NCI-H446 (cell line): ENCODE measurements around the gene DND1.
"Not testable (repeated sequence)": the region's sequence is repeated elsewhere in the genome, so short reads cannot be mapped to it uniquely, and the experiment has no call there.

Experiments used
- DNase-seq, 2 experiments: peaks; one replicate each; lab custom pipeline; 2025; lab: John Stamatoyannopoulos, UW

Gene DND1

DNA sequence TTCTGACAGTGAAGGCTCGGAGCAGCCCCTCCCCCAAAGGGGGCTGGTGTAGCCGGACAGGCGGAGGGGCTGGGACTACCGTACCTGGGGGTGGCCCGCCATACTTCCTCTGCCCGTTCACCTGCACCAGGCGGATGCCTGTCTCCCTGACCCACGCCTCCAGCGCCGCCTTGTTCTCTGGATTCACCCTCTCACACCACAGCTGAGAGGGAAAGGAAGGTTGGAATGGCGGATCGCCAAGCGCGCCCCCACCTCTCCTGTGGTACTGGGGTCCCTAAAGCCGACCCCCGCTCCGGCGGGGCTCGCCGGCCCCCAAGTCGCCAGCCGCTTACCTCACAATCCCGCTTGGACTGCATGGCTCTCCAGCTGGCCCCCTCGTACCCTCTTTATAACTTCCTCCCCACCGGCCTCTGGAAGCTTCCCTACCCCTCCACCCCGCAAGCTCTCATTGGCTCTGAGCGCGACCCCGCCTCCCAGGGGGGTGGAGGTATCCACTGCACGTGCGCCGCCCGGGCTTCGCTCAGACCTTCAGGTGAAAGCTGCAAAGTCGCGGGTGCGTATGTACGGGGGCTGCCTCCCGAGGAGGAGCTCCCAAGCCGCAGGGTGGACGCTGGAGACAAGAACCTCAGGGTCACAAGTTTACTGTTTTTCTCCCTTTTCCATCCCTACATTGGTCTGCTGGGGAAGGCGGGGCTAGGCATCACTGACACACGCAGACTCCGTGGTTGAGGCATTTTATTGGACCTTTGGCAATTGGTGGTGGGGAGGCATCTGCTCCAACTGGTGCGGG is at the start of gene DND1:
DND1 (minus strand) TSS at position 390 of the 790 bp plus-strand sequence; CDS start at position 356, 34 bp downstream.
- DNase-seq: no peak

GRCh38 chr5:140721395-140721794 is 48.0 kb upstream of the DND1 start:
- not testable (repeated sequence) for DNase-seq

DNA sequence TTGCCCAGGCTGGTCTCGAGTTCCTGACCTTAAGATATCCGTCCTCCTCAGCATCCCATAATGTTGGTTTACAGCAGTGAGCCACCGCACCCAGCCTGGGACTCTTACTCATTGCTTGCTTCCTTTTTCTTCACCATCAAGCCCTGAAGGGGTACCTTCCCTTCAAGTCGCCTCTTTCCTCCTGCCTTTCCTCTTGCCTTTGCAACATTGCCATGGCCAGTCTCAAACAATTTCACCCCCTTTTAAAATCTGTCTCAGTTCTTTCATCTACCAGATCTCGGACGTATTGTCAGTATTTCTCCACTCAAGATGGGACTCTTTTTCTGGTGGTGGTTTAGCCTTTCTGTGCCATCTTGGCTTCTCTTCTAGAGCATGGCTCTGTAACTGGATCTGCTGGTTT is 47.4 kb upstream of the DND1 start:
- DNase-seq: not testable (repeated sequence)

- no peak for DNase-seq
Measured at GRCh38 chr5:140718266-140718592, 44.9 kb upstream of the DND1 start.

- DNase-seq: not testable (repeated sequence)
Measured at GRCh38 chr5:140716238-140716637, 42.9 kb upstream of the DND1 start.

DNA sequence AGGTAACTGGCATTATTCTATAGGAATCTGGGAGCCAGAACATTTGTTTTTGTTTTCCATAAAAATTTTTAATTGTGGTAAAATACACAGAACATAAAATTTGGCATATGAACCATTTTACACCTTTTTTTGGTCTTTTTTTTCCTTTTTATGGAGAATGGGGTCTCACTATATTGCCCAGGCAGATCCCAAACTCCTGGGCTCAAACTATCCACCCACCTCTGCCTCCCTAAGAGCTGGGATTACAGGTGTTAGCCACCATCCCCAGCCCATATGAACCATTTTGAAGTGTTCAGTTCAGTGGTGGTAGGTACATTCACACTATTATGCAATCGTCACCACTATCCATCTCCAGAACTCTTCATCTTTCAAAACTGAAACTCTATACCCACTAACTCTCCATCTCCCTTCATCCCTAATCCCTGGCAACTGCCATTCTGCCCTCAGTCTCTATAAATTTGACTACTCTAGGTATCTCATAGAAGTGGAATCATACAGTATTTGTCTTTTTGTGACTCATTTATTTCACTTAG is 40.3 kb upstream of the DND1 start:
- DNase-seq: no peak

DNA sequence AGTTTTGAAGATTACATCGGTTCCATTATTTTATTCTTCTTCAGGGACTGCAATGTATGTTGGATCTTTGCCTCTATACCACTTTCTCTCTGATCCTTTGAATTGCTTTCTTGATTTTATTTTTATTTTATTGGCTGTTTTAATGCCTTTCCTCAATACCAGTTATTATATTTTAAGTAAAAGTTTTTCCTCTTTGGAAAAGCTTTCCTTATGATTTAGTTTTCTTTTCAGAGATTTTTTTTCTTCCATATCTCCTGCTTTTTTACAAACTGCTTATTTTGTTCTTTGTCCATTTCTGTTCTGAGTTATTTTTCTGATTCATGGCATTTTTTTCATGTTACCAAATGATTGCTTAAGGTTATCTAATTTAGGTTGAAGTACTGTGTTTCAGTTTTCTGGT is 38.4 kb upstream of the DND1 start:
- no peak for DNase-seq

DNA sequence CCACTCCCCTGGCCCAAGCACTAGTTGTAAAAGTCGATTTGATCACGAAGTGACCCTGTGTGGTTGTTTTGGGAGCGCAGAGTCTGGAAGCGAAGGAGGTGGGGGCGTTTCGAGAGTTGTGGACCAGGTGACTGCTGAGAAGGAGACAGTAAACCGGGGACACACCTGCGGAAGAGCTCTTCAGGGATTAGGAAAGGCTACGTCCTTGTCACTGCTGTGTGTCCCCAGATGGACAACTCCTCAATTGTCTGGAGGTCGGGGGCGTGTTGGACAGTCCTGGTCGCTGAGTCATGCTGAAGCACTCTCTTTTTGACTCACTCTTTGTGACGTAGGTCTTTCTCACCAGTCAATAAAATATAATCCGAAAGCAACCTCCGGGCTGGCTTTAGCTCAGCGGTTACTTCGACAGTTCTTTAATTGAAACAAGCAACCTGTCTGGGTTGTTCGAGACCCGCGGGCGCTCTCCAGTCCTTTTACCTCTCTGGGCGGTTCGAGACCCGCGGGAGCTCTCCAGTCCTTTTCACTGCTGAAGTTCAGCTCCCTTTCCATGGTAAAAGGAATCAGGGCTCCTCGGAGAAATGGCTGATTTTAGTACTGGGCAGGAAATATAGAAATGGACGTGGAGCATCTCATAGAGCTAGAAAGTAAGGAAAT is 37.6 kb upstream of the DND1 start:
- DNase-seq: peak in 1 of 2 experiments; percentile 57

DNA sequence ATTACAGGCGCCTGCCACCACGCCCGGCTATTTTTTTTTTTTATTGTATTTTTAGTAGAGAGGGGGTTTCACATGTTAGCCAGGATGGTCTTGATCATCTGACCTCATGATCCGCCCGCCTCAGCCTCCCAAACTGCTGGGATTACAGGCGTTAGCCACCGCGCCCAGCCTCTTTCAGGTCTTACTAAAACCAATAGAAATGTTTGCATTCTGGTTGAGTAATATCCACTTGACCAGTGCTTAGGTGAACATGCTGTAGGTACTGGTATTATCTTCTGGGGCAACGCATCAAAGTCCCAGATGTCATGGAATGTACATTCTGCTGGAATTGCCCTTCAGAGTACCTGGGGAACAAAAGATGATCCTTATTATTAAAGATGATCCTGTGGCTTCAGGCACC is 35.4 kb upstream of the DND1 start:
- DNase-seq: not testable (repeated sequence)

- no peak for DNase-seq
Measured at GRCh38 chr5:140707812-140708211, 34.4 kb upstream of the DND1 start.

DNA sequence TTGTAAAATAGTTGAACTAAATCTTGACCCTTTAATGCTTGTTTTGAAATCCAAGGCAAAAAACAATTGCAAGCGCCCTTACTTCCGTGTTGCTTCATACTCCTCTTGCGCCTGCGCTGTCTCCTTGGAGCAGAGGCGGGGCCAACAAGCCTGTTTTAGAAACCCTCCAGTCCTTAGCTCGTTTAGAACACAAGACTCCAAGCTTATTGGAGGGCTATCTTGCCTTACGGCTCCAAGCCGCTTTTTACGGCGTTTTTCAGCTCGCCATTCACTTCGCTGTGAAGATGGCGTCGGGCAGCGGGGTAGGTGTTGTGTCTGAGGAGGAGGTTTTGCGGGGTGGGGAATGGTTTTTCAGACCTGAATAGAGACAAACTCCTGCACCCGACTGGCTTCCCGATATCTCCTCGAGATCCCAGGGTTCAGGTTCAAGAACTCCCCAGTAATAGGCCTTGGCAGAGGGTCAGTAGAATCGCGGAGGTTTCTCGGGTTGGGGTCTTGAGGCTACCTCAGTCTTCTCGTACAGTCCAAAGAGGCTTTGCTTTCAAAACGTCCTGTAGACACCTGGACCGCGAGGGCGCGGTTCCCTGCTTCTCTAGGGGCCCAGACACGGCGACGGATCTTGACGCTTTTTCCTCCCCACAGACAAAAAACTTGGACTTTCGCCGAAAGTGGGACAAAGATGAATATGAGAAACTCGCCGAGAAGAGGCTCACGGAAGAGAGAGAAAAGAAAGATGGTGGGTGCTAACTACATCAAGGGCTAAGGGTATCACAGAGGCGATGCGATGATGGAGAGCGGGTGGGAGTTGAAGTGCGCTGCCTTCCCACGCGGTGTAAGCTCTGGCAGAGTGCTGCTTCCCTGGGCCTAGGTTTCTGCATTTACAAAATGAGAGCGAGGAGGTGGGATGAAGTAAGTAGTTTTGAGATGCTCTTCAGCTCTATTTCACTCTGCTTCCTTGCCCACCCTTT is 27.1 kb upstream of the DND1 start, which contains the start of gene ZMAT2:
ZMAT2 (plus strand) TSS at position 271 of the 968 bp plus-strand sequence; CDS start at position 285, 14 bp downstream.
- DNase-seq: peak; percentile 86 to 95

GRCh38 chr5:140696891-140697492 is 23.6 kb upstream of the DND1 start:
- DNase-seq: no peak

GRCh38 chr5:140694276-140694675 is 20.9 kb upstream of the DND1 start:
- no peak for DNase-seq

- peak; percentile 69 to 90 for DNase-seq
Measured at GRCh38 chr5:140690941-140691924, 17.9 kb upstream of the DND1 start, which contains the start of the genes HARS1 and HARS2. Gene HARS1 (minus strand): TSS chr5:140691370. CDS start chr5:140691304, 66 bp downstream. Gene HARS2 (plus strand): TSS chr5:140691455. CDS start chr5:140691649, 194 bp downstream.

- no peak for DNase-seq
Measured at GRCh38 chr5:140690376-140690932, 17.1 kb upstream of the DND1 start.

DNA sequence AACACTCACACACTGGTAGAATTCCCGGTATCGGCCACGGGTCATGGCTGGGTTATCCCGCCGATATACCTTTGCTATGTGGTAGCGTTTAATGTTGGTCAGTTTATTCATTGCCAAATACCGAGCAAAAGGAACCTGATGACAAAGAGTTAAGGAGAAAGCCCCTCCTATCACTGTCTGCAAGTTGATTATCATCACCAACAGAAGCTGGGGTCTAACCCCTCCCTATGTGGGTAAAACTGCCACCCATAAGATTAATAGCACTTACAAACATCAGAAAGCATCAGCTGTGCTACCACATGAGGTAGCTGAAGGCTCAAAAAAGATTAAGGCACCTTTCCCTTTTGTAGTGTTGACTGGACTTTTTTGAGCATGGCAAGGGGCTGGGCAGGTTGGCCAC is 5.6 kb upstream of the DND1 start:
- DNase-seq: no peak

- DNase-seq: no peak
Measured at GRCh38 chr5:140677947-140678346, 4.6 kb upstream of the DND1 start.

- DNase-seq: no peak
Measured at GRCh38 chr5:140674629-140675028, 1.3 kb upstream of the DND1 start.

DNA sequence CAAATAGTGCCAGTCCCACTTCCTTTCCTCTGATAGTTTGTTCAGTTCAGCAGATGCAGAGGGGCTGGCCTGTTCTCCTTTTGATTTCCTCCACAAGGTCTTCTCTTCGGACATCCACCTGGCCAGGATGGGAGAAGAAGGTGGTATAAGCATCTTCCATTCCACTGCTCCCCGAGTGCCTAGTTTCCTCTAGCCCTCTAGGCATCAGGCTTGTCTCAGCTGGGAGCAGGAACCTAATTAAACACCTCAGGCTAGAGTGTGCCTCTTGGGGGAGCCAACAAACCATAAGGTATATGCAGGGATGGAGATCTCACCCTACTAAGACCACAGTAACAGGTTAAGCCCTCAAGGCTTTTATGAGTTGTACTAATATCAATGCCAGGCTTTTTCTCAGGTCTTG is 835 bp upstream of the DND1 start:
- no peak for DNase-seq
